ENCODE data around the gene ZNF394.

ZNF394 gene

DNA sequence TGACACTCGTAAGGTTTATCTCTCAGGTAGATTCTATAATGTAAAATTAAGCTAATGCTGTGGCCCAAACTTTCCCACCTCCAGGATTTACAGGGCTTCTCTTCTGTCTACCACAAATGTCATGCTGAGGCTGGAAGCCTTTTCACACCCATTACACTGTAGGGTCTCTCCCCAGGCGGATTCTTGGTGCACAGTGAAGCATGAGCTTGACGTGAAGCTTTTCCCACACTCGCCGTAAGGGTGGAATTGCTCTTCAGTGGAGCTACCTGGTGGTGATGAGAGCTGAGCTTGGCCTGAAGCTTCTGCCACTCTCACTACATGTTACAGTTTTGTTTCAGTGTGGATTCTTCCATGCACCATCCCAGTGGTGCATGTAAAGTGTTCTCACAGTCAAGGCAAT lies 40.5 kb upstream of the ZNF394 start:
- no peak for DNase-seq
- no peaks in the 10 kb centered on the region for H3K4me1 ChIP-seq (ENCODE audit: control extremely low read depth in 1 of 4, control insufficient read depth in 4 of 4, insufficient read depth in 4 of 4, low read length in 3 of 4)
- no peaks in the 10 kb centered on the region for H3K27me3 ChIP-seq (replicated peaks in 2 of 5; ENCODE audit: control insufficient read depth in 4 of 5, insufficient read depth in 5 of 5, low read length in 4 of 5)
- no peak overlapping the region for H3K27ac ChIP-seq (ENCODE audit: insufficient read depth in 1 of 2, low read depth in 1 of 2, low read length in 2 of 2, poor library complexity in 1 of 2, severe bottlenecking in 2 of 2)
- ChIA-PET POLR2A (interaction anchor here (0.5 kb wide), 1 partner anchor 549 kb away, joined by 3 read pairs; no protein-coding TSS in a partner anchor), CTCF (interaction anchor here (1.0 to 1.2 kb wide), 2 partner anchors 13 to 14 kb away, joined by 4 to 5 read pairs; no protein-coding TSS in a partner anchor)
- peaks cover 2 to 52% (median 33%) of the 10 kb centered on the region in 5 experiments for H3K9me3 ChIP-seq (ENCODE audit: control extremely low read depth in 1 of 5, control insufficient read depth in 4 of 5, insufficient read depth in 2 of 5, low read depth in 1 of 5, low read length in 4 of 5)
- no peak overlapping the region for H3K4me3 ChIP-seq (ENCODE audit: control insufficient read depth in 1 of 7, extremely low read depth in 1 of 7, insufficient read depth in 4 of 7, low read depth in 2 of 7, low read length in 6 of 7)
- 93% methylated on average over 4 of the region's 5 CpGs for WGBS (ENCODE audit: insufficient coverage)
- peaks cover 0 to 6% (median 4%) of the 10 kb centered on the region in 4 experiments for H3K36me3 ChIP-seq (ENCODE audit: control insufficient read depth in 4 of 4, insufficient read depth in 4 of 4, low read length in 3 of 4)

DNA sequence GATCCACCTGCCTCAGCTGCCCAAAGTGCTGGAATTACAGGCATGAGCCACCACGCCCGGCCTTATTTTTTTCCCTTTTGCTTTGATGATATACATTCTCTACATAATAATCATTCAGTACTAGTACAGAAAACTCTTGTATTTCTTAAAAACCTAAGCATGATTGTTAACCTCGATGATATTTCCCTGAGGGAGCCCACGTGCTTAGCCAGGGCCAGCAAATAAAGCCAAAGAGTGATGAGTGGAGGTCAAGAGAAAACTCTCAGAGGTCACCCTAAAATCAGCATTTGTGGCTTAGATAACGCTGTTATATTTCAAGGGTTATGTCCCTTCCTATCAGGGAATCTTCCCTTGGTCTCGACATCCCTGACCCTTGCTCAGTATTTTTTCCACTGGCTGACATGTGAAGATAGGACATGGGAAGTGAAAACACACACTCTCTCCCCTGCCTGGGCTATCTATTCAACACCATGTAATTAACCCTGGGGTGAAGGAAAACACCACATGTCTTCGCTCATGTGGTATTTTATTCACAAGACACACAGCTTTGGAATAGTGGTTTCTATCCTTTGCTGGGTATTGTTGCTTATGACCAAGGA lies 39.2 kb upstream of the ZNF394 start:
- Histone ChIP-seq H3K4me1 (ENCODE audit: control extremely low read depth in 1 of 4, control insufficient read depth in 4 of 4, insufficient read depth in 4 of 4, low read length in 3 of 4) (no peaks in the 10 kb centered on the region), H3K27me3 (replicated peaks in 2 of 5; ENCODE audit: control insufficient read depth in 4 of 5, insufficient read depth in 5 of 5, low read length in 4 of 5) (no peaks in the 10 kb centered on the region), H3K36me3 (ENCODE audit: control insufficient read depth in 4 of 4, insufficient read depth in 4 of 4, low read length in 3 of 4) (peaks cover 0 to 6% (median 2%) of the 10 kb centered on the region in 4 experiments), H3K27ac (ENCODE audit: insufficient read depth in 1 of 2, low read depth in 1 of 2, low read length in 2 of 2, poor library complexity in 1 of 2, severe bottlenecking in 2 of 2) (no peak overlapping the region), H3K4me3 (ENCODE audit: control insufficient read depth in 1 of 7, extremely low read depth in 1 of 7, insufficient read depth in 4 of 7, low read depth in 2 of 7, low read length in 6 of 7) (no peak overlapping the region), H3K9me3 (ENCODE audit: control extremely low read depth in 1 of 5, control insufficient read depth in 4 of 5, insufficient read depth in 2 of 5, low read depth in 1 of 5, low read length in 4 of 5) (peaks cover 2 to 60% (median 39%) of the 10 kb centered on the region in 5 experiments)
- WGBS (ENCODE audit: insufficient coverage): 82% methylated on average over 5 of the region's 7 CpGs
- DNase-seq: no peak
- ChIA-PET POLR2A (interaction anchor here (0.6 kb wide), 1 partner anchor 28 kb away, joined by 3 read pairs; no protein-coding TSS in a partner anchor), CTCF (no interaction called here)

DNA sequence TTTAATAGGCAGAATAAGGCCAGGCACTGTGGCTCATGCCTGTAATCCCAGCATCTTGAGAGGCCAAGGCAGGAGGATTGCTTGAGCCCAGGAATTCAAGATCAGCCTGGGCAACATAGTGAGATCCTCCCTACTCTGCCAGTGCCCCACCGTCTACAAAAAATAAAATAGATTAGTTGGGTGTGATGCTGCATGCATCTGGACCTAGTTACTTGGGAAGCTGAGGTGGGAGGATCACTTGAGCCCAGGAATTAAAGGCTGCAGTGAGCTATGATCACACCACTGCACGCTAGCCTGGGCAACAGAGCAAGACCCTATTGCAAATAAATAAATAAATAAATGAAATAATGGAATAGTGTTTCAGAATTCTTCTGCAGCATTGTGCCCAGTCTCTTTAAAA lies 35.6 kb upstream of the ZNF394 start:
- Histone ChIP-seq H3K4me1 (ENCODE audit: control extremely low read depth in 1 of 4, control insufficient read depth in 4 of 4, insufficient read depth in 4 of 4, low read length in 3 of 4) (no peaks in the 10 kb centered on the region), H3K4me3 (ENCODE audit: control insufficient read depth in 1 of 7, extremely low read depth in 1 of 7, insufficient read depth in 4 of 7, low read depth in 2 of 7, low read length in 6 of 7) (no peak overlapping the region), H3K36me3 (ENCODE audit: control insufficient read depth in 4 of 4, insufficient read depth in 4 of 4, low read length in 3 of 4) (peaks cover 29 to 33% (median 31%) of the 10 kb centered on the region in 4 experiments), H3K9me3 (ENCODE audit: control extremely low read depth in 1 of 5, control insufficient read depth in 4 of 5, insufficient read depth in 2 of 5, low read depth in 1 of 5, low read length in 4 of 5) (peaks cover 18 to 67% (median 51%) of the 10 kb centered on the region in 5 experiments), H3K27ac (ENCODE audit: insufficient read depth in 1 of 2, low read depth in 1 of 2, low read length in 2 of 2, poor library complexity in 1 of 2, severe bottlenecking in 2 of 2) (no peak overlapping the region), H3K27me3 (replicated peaks in 2 of 5; ENCODE audit: control insufficient read depth in 4 of 5, insufficient read depth in 5 of 5, low read length in 4 of 5) (no peaks in the 10 kb centered on the region)
- no peak for DNase-seq
- WGBS (ENCODE audit: insufficient coverage): 100% methylated on average over 1 of the region's 2 CpGs
- POLR2A ChIA-PET: no interaction called here
- CTCF ChIA-PET: interaction anchor here (3.6 kb wide), 1 partner anchor 11 kb away, joined by 18 read pairs; no protein-coding TSS in a partner anchor

- H3K9me3 ChIP-seq (ENCODE audit: control extremely low read depth in 1 of 5, control insufficient read depth in 4 of 5, insufficient read depth in 2 of 5, low read depth in 1 of 5, low read length in 4 of 5): peaks cover 20 to 71% (median 52%) of the 10 kb centered on the region in 5 experiments
- CTCF ChIA-PET: no interaction called here
- peak in 2 of 3 donors; percentile 4 to 15 for DNase-seq
- H3K4me3 ChIP-seq (ENCODE audit: control insufficient read depth in 1 of 7, extremely low read depth in 1 of 7, insufficient read depth in 4 of 7, low read depth in 2 of 7, low read length in 6 of 7): no peak overlapping the region
- POLR2A ChIA-PET: no interaction called here
- no peaks in the 10 kb centered on the region for H3K27me3 ChIP-seq (replicated peaks in 2 of 5; ENCODE audit: control insufficient read depth in 4 of 5, insufficient read depth in 5 of 5, low read length in 4 of 5)
- no peaks in the 10 kb centered on the region for H3K4me1 ChIP-seq (ENCODE audit: control extremely low read depth in 1 of 4, control insufficient read depth in 4 of 4, insufficient read depth in 4 of 4, low read length in 3 of 4)
- WGBS (ENCODE audit: insufficient coverage): over 99% methylated on average over 11 of the region's 12 CpGs
- no peak overlapping the region for H3K27ac ChIP-seq (ENCODE audit: insufficient read depth in 1 of 2, low read depth in 1 of 2, low read length in 2 of 2, poor library complexity in 1 of 2, severe bottlenecking in 2 of 2)
- peaks cover 38 to 64% (median 55%) of the 10 kb centered on the region in 4 experiments for H3K36me3 ChIP-seq (ENCODE audit: control insufficient read depth in 4 of 4, insufficient read depth in 4 of 4, low read length in 3 of 4)
These were observed 31.3 kb upstream of the ZNF394 start for GRCh38 chr7:99531354-99531765.

GRCh38 chr7:99525713-99526440 lies 25.8 kb upstream of the ZNF394 start:
- 93% methylated on average over 17 of the region's 21 CpGs for WGBS (ENCODE audit: insufficient coverage)
- DNase-seq: peak; percentile 38 to 54 (median 48)
- peaks cover 14 to 51% (median 36%) of the 10 kb centered on the region in 4 experiments for H3K36me3 ChIP-seq (ENCODE audit: control insufficient read depth in 4 of 4, insufficient read depth in 4 of 4, low read length in 3 of 4)
- CTCF ChIA-PET: interaction anchor here (0.6 to 4.2 kb wide), 16 partner anchors 9 to 485 kb away, joined by 3 to 18 read pairs (median 5); no protein-coding TSS in a partner anchor
- no peak overlapping the region for H3K27ac ChIP-seq (ENCODE audit: insufficient read depth in 1 of 2, low read depth in 1 of 2, low read length in 2 of 2, poor library complexity in 1 of 2, severe bottlenecking in 2 of 2)
- no peaks in the 10 kb centered on the region for H3K4me1 ChIP-seq (ENCODE audit: control extremely low read depth in 1 of 4, control insufficient read depth in 4 of 4, insufficient read depth in 4 of 4, low read length in 3 of 4)
- H3K9me3 ChIP-seq (ENCODE audit: control extremely low read depth in 1 of 5, control insufficient read depth in 4 of 5, insufficient read depth in 2 of 5, low read depth in 1 of 5, low read length in 4 of 5): peaks cover 3 to 24% (median 12%) of the 10 kb centered on the region in 5 experiments
- POLR2A ChIA-PET: no interaction called here
- no peaks in the 10 kb centered on the region for H3K27me3 ChIP-seq (replicated peaks in 2 of 5; ENCODE audit: control insufficient read depth in 4 of 5, insufficient read depth in 5 of 5, low read length in 4 of 5)
- H3K4me3 ChIP-seq (ENCODE audit: control insufficient read depth in 1 of 7, extremely low read depth in 1 of 7, insufficient read depth in 4 of 7, low read depth in 2 of 7, low read length in 6 of 7): no peak overlapping the region

- H3K4me1 ChIP-seq (ENCODE audit: control extremely low read depth in 1 of 4, control insufficient read depth in 4 of 4, insufficient read depth in 4 of 4, low read length in 3 of 4): no peaks in the 10 kb centered on the region
- WGBS (ENCODE audit: insufficient coverage): 100% methylated on average over 2 of the region's 3 CpGs
- CTCF ChIA-PET: no interaction called here
These were observed 21.3 kb upstream of the ZNF394 start for GRCh38 chr7:99521399-99521798.

DNA sequence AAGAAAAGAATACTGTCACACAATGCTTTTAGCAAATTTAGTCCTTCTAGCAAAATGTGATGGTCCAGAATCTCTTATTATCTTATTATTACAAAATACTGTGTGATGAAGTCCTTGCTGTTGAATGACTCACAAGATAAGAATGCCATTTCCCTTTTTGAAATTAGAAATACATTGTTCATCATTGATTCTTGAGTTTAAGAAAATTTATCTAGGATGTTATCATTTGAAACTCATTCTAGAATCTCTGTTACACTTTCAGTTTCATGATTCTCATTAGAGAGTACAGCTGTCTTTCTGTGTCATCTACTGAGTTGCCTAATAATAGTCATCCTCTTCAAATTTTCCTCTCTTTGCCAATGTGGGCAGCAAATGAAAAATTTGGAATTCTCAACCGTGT lies 14.0 kb upstream of the ZNF394 start:
- Histone ChIP-seq H3K9me3 (ENCODE audit: control extremely low read depth in 1 of 5, control insufficient read depth in 4 of 5, insufficient read depth in 2 of 5, low read depth in 1 of 5, low read length in 4 of 5) (no peaks in the 10 kb centered on the region), H3K4me3 (ENCODE audit: control insufficient read depth in 1 of 7, extremely low read depth in 1 of 7, insufficient read depth in 4 of 7, low read depth in 2 of 7, low read length in 6 of 7) (no peak overlapping the region), H3K27me3 (replicated peaks in 2 of 5; ENCODE audit: control insufficient read depth in 4 of 5, insufficient read depth in 5 of 5, low read length in 4 of 5) (no peaks in the 10 kb centered on the region), H3K4me1 (ENCODE audit: control extremely low read depth in 1 of 4, control insufficient read depth in 4 of 4, insufficient read depth in 4 of 4, low read length in 3 of 4) (no peaks in the 10 kb centered on the region), H3K27ac (ENCODE audit: insufficient read depth in 1 of 2, low read depth in 1 of 2, low read length in 2 of 2, poor library complexity in 1 of 2, severe bottlenecking in 2 of 2) (no peak overlapping the region), H3K36me3 (ENCODE audit: control insufficient read depth in 4 of 4, insufficient read depth in 4 of 4, low read length in 3 of 4) (peaks cover 7 to 48% (median 18%) of the 10 kb centered on the region in 4 experiments)
- WGBS (ENCODE audit: insufficient coverage): 100% methylated on average over 1 of the region's 1 CpG
- ChIA-PET CTCF (interaction anchor here (1.2 to 2.6 kb wide), 3 partner anchors 9 to 38 kb away, joined by 3 to 9 read pairs (median 4); partner anchors contain the start of gene ZKSCAN5), POLR2A (no interaction called here)
- DNase-seq: no peak

More at GRCh38 chr7:99521399-99521798, 21.3 kb upstream of the ZNF394 start:
- no peak overlapping the region for H3K27ac ChIP-seq (ENCODE audit: insufficient read depth in 1 of 2, low read depth in 1 of 2, low read length in 2 of 2, poor library complexity in 1 of 2, severe bottlenecking in 2 of 2)
- peaks cover 6 to 31% (median 24%) of the 10 kb centered on the region in 4 experiments for H3K36me3 ChIP-seq (ENCODE audit: control insufficient read depth in 4 of 4, insufficient read depth in 4 of 4, low read length in 3 of 4)
- no peaks in the 10 kb centered on the region for H3K27me3 ChIP-seq (replicated peaks in 2 of 5; ENCODE audit: control insufficient read depth in 4 of 5, insufficient read depth in 5 of 5, low read length in 4 of 5)
- H3K9me3 ChIP-seq (ENCODE audit: control extremely low read depth in 1 of 5, control insufficient read depth in 4 of 5, insufficient read depth in 2 of 5, low read depth in 1 of 5, low read length in 4 of 5): no peaks in the 10 kb centered on the region
- DNase-seq: no peak
- H3K4me3 ChIP-seq (ENCODE audit: control insufficient read depth in 1 of 7, extremely low read depth in 1 of 7, insufficient read depth in 4 of 7, low read depth in 2 of 7, low read length in 6 of 7): no peak overlapping the region
- POLR2A ChIA-PET: no interaction called here

Measured in common myeloid progenitor, CD34-positive (primary cell).